ENCODE results near the gene PARP6. TPM values are rescaled to one million over a fixed set of nuclear protein-coding genes. Genes with fewer than 3 reads are reported as not detected.

Gene PARP6
- total RNA-seq, 2 donors from 2014 or later = 87.3 to 92.1 TPM

DNA sequence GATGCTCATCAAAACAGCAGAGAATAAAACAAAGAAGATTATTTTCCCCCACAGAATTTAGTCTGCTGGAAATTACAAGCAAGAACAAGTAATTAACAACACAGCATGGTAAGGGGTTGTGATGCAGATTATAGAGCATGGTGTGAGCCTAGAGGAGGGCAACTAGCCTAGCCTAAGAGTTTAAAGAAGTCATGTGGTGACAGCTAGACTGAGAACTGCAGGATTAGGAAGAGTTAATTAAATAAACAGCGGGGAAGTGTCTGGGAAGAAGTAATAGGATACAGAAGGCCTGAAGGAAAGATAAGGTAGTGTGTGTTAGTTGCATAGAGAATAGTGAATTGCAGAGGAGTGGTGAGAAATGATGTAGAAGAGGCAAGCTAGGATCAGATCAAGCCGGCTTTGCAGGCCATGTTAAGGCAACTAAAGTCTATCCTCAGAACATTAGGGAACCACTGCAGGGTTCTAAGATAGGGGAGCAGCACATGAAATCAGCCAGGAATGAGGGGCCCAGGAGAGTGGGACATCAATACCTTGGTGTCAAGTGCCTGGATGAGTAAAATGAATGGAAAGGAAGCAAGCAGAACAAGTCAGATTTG is 29.5 kb downstream of the PARP6 start:
- Histone ChIP-seq H3K36me3 (ENCODE audit: control insufficient read depth, insufficient read depth, low read length) (peaks cover 58% of the 10 kb centered on the region), H3K9me3 (ENCODE audit: control insufficient read depth, low read length) (no peaks in the 10 kb centered on the region), H3K27ac (ENCODE audit: low read depth, low read length) (peak overlapping the region; percentile 83), H3K4me3 (ENCODE audit: low read length) (no peak overlapping the region), H3K4me1 (ENCODE audit: control insufficient read depth, insufficient read depth, low read length) (peaks cover 16% of the 10 kb centered on the region), H3K9ac (ENCODE audit: extremely low read depth, low read length, poor library complexity, severe bottlenecking) (peak overlapping the region; percentile 38), H3K27me3 (ENCODE audit: control insufficient read depth, insufficient read depth, low read length, poor library complexity, severe bottlenecking) (no peaks in the 10 kb centered on the region)
- TF ChIP-seq, protein P1, sequence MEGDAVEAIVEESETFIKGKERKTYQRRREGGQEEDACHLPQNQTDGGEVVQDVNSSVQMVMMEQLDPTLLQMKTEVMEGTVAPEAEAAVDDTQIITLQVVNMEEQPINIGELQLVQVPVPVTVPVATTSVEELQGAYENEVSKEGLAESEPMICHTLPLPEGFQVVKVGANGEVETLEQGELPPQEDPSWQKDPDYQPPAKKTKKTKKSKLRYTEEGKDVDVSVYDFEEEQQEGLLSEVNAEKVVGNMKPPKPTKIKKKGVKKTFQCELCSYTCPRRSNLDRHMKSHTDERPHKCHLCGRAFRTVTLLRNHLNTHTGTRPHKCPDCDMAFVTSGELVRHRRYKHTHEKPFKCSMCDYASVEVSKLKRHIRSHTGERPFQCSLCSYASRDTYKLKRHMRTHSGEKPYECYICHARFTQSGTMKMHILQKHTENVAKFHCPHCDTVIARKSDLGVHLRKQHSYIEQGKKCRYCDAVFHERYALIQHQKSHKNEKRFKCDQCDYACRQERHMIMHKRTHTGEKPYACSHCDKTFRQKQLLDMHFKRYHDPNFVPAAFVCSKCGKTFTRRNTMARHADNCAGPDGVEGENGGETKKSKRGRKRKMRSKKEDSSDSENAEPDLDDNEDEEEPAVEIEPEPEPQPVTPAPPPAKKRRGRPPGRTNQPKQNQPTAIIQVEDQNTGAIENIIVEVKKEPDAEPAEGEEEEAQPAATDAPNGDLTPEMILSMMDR (conservative IDR thresholded peaks at IDR 0.05) = no peak
- H3K36me3 Mint-ChIP-seq (ENCODE audit: low read depth) = peaks cover 59% of the 10 kb centered on the region
- peak; percentile 79 for DNase-seq
- H3K4me3 Mint-ChIP-seq = peak overlapping the region; percentile 3
- WGBS, 2 experiments (ENCODE audit: insufficient coverage in 1 of 2, insufficient read length in 1 of 2) = 2 to 16% methylated on average over 2 of the region's 2 CpGs
- no peaks in the 10 kb centered on the region for H3K9me3 Mint-ChIP-seq
- H3K4me1 Mint-ChIP-seq = peaks cover 43% of the 10 kb centered on the region
- H3K27me3 Mint-ChIP-seq (ENCODE audit: insufficient read depth) = peaks cover 13% of the 10 kb centered on the region
- peak overlapping the region; percentile 90 for H3K27ac Mint-ChIP-seq

DNA sequence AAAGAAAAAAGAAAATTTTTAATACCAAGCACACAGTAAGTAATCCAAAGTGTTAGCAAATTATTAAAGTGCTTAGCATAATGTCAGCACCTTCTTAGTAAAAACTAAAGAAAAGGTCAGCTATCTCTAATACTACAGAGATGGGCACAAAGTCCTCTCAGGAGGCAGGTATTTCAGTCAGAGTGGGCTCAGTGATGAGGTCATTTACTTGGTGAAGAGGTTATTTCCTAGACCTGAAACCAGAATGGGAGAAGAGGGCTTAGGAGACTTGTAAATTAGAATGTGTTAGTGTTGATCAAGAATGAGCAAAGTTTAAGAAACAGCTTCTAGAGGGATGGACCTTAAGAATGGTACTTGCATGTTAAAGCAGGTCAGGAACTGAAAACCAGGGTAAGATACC is 32.7 kb downstream of the PARP6 start:
- no peak overlapping the region for H3K4me3 ChIP-seq (ENCODE audit: low read length)
- no peak overlapping the region for H3K27ac ChIP-seq (ENCODE audit: low read depth, low read length)
- no peaks in the 10 kb centered on the region for H3K9me3 ChIP-seq (ENCODE audit: control insufficient read depth, low read length)
- Mint-ChIP-seq H3K4me3 (no peak overlapping the region), H3K9me3 (no peaks in the 10 kb centered on the region), H3K27me3 (ENCODE audit: insufficient read depth) (peaks cover 19% of the 10 kb centered on the region), H3K36me3 (ENCODE audit: low read depth) (peaks cover 40% of the 10 kb centered on the region), H3K27ac (no peak overlapping the region), H3K4me1 (peaks cover 56% of the 10 kb centered on the region)
- no peaks in the 10 kb centered on the region for H3K27me3 ChIP-seq (ENCODE audit: control insufficient read depth, insufficient read depth, low read length, poor library complexity, severe bottlenecking)
- no peak overlapping the region for H3K9ac ChIP-seq (ENCODE audit: extremely low read depth, low read length, poor library complexity, severe bottlenecking)
- no peak for DNase-seq
- TF ChIP-seq, protein P1 (conservative IDR thresholded peaks at IDR 0.05) = no peak
- peaks cover 47% of the 10 kb centered on the region for H3K36me3 ChIP-seq (ENCODE audit: control insufficient read depth, insufficient read depth, low read length)
- peaks cover 22% of the 10 kb centered on the region for H3K4me1 ChIP-seq (ENCODE audit: control insufficient read depth, insufficient read depth, low read length)

DNA sequence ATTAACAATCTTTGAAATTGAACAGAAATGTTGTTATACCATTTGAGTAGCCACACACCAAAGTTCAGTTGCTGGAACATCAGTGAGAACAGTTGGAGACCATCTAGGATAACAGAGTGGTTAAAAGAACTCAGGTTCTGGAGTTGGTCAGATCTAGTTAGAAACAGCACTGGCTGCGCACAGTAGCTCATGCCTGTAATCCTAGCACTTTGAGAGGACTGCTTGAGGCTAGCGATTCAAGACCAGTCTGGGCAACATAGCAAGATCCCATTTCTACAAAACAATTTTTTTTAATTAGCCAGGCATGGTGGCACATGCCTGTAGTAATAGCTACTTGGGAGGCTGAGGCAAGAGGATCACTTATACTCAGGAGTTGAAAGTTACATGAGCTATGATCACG is 33.8 kb downstream of the PARP6 start:
- Histone ChIP-seq H3K27ac (ENCODE audit: low read depth, low read length) (no peak overlapping the region), H3K9me3 (ENCODE audit: control insufficient read depth, low read length) (no peaks in the 10 kb centered on the region), H3K4me3 (ENCODE audit: low read length) (no peak overlapping the region), H3K4me1 (ENCODE audit: control insufficient read depth, insufficient read depth, low read length) (peaks cover 14% of the 10 kb centered on the region), H3K27me3 (ENCODE audit: control insufficient read depth, insufficient read depth, low read length, poor library complexity, severe bottlenecking) (peaks cover 9% of the 10 kb centered on the region), H3K9ac (ENCODE audit: extremely low read depth, low read length, poor library complexity, severe bottlenecking) (no peak overlapping the region), H3K36me3 (ENCODE audit: control insufficient read depth, insufficient read depth, low read length) (peaks cover 39% of the 10 kb centered on the region)
- DNase-seq = no peak
- H3K4me1 Mint-ChIP-seq = peaks cover 48% of the 10 kb centered on the region
- H3K27ac Mint-ChIP-seq = no peak overlapping the region
- TF ChIP-seq, protein P1 (conservative IDR thresholded peaks at IDR 0.05) = no peak
- no peaks in the 10 kb centered on the region for H3K9me3 Mint-ChIP-seq
- peaks cover 35% of the 10 kb centered on the region for H3K36me3 Mint-ChIP-seq (ENCODE audit: low read depth)
- peaks cover 30% of the 10 kb centered on the region for H3K27me3 Mint-ChIP-seq (ENCODE audit: insufficient read depth)
- no peak overlapping the region for H3K4me3 Mint-ChIP-seq
- WGBS, 2 experiments (ENCODE audit: insufficient coverage in 1 of 2, insufficient read length in 1 of 2) = 89 to 95% methylated on average over 3 of the region's 3 CpGs

Data from endodermal cell (in vitro differentiated cells).